Peyer's patch (tissue), 4 donors: ENCODE data around the gene GDF11.

Experiments
- CTCF ChIP-seq, 6 experiments: fragments of 450-650 bp in 4 of 6; fragments of 200-600 bp in 2 of 6; sonication (generic) in 1 of 6; IDR thresholded peaks; one replicate each; pipeline ENCODE4 v1.5.1; 2017 to 2019; ENCODE audit warnings: antibody characterized with exemption in 6 of 6, mild to moderate bottlenecking in 3 of 6, moderate library complexity in 1 of 6
- POLR2A ChIP-seq, 2 donors: fragments of 450-650 bp; IDR thresholded peaks; one replicate each; pipeline ENCODE4 v1.5.1; 2017; ENCODE audit warnings: antibody characterized with exemption in 2 of 2, mild to moderate bottlenecking in 2 of 2, moderate library complexity in 2 of 2

GRCh38 chr12:55760663-55761062, 17.7 kb downstream of the GDF11 start:
- TF ChIP-seq CTCF (IDR thresholded peaks at IDR 0.05) (no peak), POLR2A (IDR thresholded peaks at IDR 0.05) (no peak)
